ENCODE results near the gene PPARG. TPM values are rescaled to one million over a fixed set of nuclear protein-coding genes. Genes with fewer than 3 reads are reported as not detected.

PPARG gene
- total RNA-seq, 4 donors from 2014 or later, result 26.4 to 46.4 (median 37.4) TPM

GRCh38 chr3:12438318-12438717 is 149.4 kb downstream of the PPARG start:
- DNase-seq, result no peak
- Histone ChIP-seq H3K27ac (no peak overlapping the region), H3K36me3 (peaks cover 0 to 8% (median 0%) of the 10 kb centered on the region in 3 donors), H3K27me3 (no peaks in the 10 kb centered on the region), H3K4me3 (no peak overlapping the region), H3K9me3 (no peaks in the 10 kb centered on the region), H3K4me1 (peaks cover 0 to 8% (median 0%) of the 10 kb centered on the region in 4 donors)
- TF ChIP-seq CTCF (IDR thresholded peaks at IDR 0.05) (no peak), POLR2A (IDR thresholded peaks at IDR 0.05) (no peak)

- Histone ChIP-seq H3K36me3 (peaks cover 0 to under 1% (median 0%) of the 10 kb centered on the region in 3 donors), H3K27ac (peak overlapping the region in 1 of 4 donors; percentile 17), H3K4me3 (no peak overlapping the region), H3K27me3 (no peaks in the 10 kb centered on the region), H3K4me1 (peaks cover 0 to 19% (median 0%) of the 10 kb centered on the region in 4 donors), H3K9me3 (no peaks in the 10 kb centered on the region)
- TF ChIP-seq CTCF (IDR thresholded peaks at IDR 0.05), result no peak
- DNase-seq, result peak in 2 of 3 donors; percentile 65 to 68
These were observed 150.5 kb downstream of the PPARG start for GRCh38 chr3:12439161-12439940.

GRCh38 chr3:12440927-12441714 is 152.3 kb downstream of the PPARG start:
- DNase-seq, result no peak
- no peak for TF ChIP-seq CTCF (IDR thresholded peaks at IDR 0.05)
- no peak for TF ChIP-seq POLR2A (IDR thresholded peaks at IDR 0.05)
- no peak overlapping the region for H3K27ac ChIP-seq

GRCh38 chr3:12442654-12443501 is 154.0 kb downstream of the PPARG start:
- Histone ChIP-seq H3K27ac (no peak overlapping the region), H3K36me3 (no peaks in the 10 kb centered on the region), H3K9me3 (no peaks in the 10 kb centered on the region), H3K4me3 (no peak overlapping the region), H3K4me1 (peaks cover 0 to 31% (median 0%) of the 10 kb centered on the region in 4 donors), H3K27me3 (no peaks in the 10 kb centered on the region)
- TF ChIP-seq POLR2A (IDR thresholded peaks at IDR 0.05) (no peak), CTCF (IDR thresholded peaks at IDR 0.05) (no peak)
- DNase-seq, result no peak

More at GRCh38 chr3:12440927-12441714, 152.3 kb downstream of the PPARG start:
- H3K4me3 ChIP-seq, result no peak overlapping the region
- H3K36me3 ChIP-seq, result no peaks in the 10 kb centered on the region
- peaks cover 0 to 30% (median 0%) of the 10 kb centered on the region in 4 donors for H3K4me1 ChIP-seq
- H3K27me3 ChIP-seq, result no peaks in the 10 kb centered on the region
- no peaks in the 10 kb centered on the region for H3K9me3 ChIP-seq

Measured in Peyer's patch (tissue), 4 donors.